ENCODE results near the gene TXNDC15.
"Not testable (repeated sequence)": the region's sequence is repeated elsewhere in the genome, so short reads cannot be mapped to it uniquely, and the experiment has no call there.

The TXNDC15 gene

GRCh38 chr5:134873987-134874830 lies at the start of gene TXNDC15:
TSS of gene TXNDC15 (plus strand) at chr5:134874371. CDS start at chr5:134874428, 57 bp downstream.
- DNase-seq = peak; percentile 71 to 75

- no peak for DNase-seq
These were observed 49.5 kb upstream of the TXNDC15 start for GRCh38 chr5:134824681-134825080.

DNA sequence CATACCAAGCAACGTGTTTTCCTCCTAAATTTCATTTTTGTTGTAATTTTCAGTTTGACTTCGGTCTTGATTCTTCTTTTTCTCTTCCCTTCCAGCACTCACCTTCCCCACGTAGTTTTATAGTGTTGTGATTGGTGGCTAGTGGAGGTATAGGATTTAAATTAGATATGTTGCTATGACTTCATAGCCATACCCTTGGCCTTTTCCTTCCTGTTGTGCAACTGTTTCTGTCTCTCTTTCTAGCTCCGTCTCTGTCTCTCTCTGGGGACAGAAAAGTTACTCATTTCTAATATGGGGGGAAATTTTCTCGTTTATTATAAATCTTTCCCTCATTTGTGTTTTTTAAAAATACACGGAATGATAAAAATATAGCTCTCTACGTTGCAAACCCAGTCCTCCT lies 49.0 kb upstream of the TXNDC15 start:
- no peak for DNase-seq

GRCh38 chr5:134833340-134834032 lies 40.7 kb upstream of the TXNDC15 start:
- no peak for DNase-seq

DNA sequence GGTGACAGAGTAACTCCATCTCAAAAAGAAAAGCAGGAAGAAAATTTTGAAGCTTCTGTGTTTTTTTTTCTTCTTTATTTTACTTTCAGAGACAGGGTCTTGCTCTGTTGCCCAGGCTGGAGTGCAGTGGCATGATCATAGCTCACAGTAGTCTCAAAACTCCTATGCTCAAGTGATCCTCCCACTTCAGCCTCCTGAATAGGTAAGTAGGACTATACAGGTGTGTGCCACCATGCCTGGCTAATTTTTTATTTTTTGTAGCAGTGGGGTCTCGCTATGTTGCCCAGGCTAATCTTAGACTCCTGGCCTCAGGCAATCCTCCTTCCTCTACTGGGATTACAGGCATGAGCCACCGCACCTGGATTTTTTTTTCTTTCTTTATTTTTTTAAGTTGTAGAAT lies 38.5 kb upstream of the TXNDC15 start:
- DNase-seq = no peak

- no peak for DNase-seq
These were observed 36.5 kb upstream of the TXNDC15 start for GRCh38 chr5:134837530-134838181.

- not testable (repeated sequence) for DNase-seq
These were observed 35.8 kb upstream of the TXNDC15 start for GRCh38 chr5:134838361-134838760.

DNA sequence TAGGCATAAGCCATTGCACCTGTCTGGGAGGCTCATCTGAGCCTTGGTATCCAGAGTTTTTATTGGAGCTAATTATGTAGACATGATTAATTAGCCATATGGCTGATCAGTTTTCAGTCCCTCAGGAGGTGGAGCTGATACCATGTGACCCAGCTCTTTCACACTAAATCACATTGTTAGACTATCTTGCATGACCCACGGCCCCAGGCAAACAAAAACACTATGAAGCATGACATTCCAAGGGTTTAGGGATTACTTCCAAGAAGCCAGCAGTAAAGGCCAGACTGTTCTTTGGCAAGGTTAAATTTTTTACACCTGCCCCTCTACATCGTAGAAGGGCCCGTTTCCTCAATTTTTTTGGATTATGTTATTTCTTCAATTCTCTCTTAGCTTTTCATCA lies 33.4 kb upstream of the TXNDC15 start:
- no peak for DNase-seq

- no peak for DNase-seq
These were observed 29.9 kb upstream of the TXNDC15 start for GRCh38 chr5:134844252-134844651.

GRCh38 chr5:134845335-134845851 lies 28.8 kb upstream of the TXNDC15 start:
- no peak for DNase-seq

DNA sequence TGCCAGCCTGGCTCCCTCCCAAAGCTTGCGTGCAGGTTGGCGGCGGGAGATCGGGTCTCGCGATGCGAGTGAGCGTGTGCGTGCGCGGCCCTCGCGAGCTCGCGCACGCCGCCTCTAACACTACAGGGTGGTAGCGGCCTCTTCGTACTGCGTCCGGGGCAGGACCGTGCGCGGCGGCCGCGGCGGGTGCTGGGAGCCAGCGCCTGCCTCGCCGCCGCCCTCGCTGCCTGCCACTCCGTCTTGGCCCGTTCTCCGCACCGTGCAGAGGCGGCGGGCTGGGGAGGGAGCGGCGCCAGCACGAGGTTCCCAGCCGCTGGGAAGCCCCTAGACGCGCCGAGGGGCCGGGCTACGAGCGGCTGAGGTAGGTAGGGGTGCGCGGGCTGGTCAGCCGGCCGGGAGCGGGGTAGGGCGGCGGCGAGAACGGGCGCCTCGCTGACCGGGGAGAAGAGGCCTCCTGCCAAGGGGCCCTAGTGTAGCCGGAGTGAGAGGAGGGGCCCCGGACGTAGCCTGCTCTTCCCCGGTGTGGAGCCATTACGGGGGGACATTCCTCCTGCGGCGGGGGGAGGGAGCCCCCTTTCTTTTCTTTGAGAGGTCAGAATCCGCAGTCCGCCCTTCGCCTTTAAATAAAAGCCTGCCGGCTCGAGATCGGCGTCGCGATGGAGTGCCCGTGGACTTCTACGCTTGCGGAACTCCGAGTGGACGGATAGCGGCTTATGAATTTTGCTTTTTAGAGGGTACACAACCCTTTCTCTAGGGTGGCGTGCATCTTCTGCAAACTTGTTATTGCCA lies 28.1 kb upstream of the TXNDC15 start, which contains the start of gene C5orf24:
C5orf24 (plus strand) TSS at position 117 of the 789 bp plus-strand sequence. CDS start 8,933 bp downstream, outside the sequence.
- peak; percentile 86 to 89 for DNase-seq

DNA sequence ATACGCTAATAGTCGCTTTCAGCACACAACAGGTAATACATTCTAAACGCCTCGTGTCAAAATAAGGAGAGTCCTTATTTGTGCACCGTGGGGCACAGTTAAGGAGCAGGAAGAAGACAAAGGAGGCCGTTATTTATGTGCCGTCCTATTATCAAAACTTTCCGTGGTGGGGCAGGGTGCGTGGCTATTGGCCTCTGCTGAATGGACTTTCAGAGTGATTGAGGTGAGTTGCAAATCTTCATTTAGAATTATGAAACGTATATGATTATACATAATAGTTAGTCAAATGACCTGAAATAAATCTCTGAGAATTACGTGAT lies 27.6 kb upstream of the TXNDC15 start:
- DNase-seq = peak; percentile 11 to 25

- DNase-seq = not testable (repeated sequence)
These were observed 24.7 kb upstream of the TXNDC15 start for GRCh38 chr5:134849434-134849933.

DNA sequence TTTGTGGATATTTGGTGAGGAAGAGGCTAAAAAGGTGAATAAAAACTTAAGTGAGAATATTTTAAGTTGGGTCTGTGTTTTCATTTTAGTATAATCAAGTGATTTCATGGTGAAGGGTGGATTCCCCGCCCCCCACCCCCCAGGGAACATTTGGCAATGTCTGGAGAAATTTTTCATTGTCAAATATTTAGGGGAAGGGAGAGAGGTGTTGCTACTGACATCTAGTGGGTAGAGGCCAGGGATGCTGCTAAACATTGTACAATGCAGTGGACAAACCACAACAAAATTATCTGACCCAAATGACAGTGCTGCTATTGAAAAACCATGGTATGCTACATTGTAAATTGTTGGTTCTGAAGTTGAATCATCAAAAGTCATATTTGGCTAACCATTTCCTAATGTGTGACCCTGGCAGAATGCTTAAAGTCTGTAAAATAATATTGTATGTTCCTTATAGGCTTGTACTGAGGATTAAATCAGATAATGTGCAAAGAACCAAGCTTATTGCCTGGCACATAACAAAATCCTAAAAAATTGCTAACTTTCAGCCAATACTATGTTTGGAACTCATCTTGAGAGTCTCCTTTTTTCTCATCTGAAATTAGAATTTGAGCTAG lies 22.8 kb upstream of the TXNDC15 start:
- no peak for DNase-seq

- DNase-seq = not testable (repeated sequence)
These were observed 17.7 kb upstream of the TXNDC15 start for GRCh38 chr5:134856465-134856864.

- no peak for DNase-seq
These were observed 16.8 kb upstream of the TXNDC15 start for GRCh38 chr5:134857401-134857800.

DNA sequence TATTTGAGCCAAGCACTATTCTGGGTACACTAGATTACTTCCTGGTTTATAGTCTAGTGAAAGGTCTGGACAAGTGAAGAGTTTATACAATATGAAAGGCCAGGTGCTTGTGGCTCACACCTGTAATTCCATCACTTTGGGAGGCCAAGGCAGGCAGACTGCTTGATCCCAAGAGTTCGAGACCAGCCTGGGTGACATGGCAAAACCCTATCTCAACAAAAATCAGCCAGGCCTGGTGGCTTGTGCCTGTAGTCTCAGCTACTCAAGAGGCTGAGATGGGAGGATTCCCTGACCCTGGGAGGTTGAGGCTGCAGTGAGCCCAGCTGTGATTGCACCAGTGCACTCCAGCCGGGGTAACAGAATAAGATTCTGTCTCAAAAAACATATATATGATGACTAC lies 9.5 kb upstream of the TXNDC15 start:
- DNase-seq = no peak

- peak; percentile 10 to 17 for DNase-seq
These were observed 677 bp upstream of the TXNDC15 start for GRCh38 chr5:134873494-134873893.

DNA sequence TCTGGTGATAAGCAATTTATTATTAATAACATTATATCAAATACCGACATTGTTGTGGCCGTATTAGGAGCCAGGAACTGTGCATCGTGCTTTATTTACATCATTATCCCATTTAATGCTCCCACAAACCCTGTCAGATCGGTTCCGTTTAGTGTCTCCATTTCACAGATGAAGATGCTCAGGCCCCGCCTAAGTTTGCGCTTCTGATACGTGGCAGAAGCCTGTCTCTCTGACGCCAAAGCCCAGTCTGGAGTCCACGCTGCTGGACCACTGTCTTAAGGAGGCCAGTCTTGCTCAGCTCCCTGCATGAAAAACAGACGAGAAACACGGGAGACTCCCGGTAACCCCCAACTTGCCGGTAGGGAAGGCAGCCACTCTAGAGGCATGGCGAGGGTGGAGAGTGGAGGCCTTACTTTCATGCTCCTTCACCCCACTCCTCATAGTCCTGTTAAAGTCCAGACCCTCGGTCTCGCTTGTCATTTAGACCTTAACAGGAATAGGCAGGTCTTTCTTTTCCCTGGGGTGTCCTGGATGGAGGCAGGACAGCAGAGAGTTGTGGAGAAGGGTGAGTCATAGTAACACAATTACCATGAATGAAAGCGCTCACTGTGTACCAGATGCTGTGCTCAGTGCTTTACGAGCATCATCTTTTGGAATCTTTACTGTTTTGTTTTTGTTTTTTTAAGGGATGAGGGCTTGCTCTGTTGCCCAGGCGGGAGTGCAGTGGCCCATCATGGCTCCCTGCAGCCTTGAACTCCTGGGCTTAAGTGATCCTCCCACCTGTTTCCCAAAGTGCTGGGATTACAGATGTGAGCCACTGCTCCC lies 872 bp downstream of the TXNDC15 start:
- peak; percentile 23 to 45 for DNase-seq

DNA sequence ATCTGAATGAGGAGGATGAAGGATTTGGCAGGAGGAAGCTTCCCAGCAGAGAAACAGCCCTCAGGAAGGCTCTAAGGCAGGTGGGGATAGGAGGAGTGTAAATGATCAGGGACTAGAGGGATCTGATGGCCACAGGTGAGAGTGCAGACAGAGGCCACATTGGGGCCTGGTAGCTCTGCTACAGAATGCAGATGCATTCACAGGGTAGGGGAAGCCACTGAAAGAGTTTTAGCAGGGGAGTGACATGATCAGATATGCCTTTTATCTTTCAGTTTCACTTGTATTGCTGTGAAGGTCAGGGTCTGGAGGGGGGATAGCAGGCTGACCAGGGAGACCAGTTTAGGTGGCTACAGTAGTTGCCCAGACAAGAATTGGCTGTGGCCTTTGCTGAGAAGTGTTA lies 3.0 kb downstream of the TXNDC15 start:
- no peak for DNase-seq

GRCh38 chr5:134878403-134878802 lies 4.2 kb downstream of the TXNDC15 start:
- DNase-seq = no peak

Data from stimulated activated CD4-positive, alpha-beta T cell treated with anti-CD3 and anti-CD28 coated beads, Interleukin-2, amount 100 ng/mL, for 48 hours (primary cell).